Measurements from ENCODE around the gene TMEM132D.

Gene TMEM132D

DNA sequence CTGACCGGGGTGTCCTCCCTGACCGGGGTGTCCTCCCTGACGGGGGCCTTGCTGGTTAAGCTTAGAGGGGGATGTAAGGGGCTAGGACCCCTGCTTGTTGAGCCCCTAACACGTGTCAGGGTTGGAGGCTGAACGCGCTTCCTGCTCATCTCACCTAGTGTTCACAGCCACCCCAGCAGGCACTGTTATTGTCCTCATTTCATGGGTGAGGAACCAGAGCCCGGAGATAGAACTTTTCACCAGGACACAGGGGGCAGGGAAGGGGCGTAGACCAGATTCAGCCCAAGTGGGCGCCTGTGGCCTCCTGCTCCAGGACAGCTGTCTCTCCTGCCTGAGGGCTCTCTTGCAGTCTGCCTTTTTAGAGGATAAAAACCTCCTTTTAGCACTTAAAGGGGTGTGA, 814.2 kb downstream of the TMEM132D start:
- DNase-seq: no peak

- no peak for DNase-seq
Observed at GRCh38 chr12:129084875-129085826, 818.7 kb downstream of the TMEM132D start.

DNA sequence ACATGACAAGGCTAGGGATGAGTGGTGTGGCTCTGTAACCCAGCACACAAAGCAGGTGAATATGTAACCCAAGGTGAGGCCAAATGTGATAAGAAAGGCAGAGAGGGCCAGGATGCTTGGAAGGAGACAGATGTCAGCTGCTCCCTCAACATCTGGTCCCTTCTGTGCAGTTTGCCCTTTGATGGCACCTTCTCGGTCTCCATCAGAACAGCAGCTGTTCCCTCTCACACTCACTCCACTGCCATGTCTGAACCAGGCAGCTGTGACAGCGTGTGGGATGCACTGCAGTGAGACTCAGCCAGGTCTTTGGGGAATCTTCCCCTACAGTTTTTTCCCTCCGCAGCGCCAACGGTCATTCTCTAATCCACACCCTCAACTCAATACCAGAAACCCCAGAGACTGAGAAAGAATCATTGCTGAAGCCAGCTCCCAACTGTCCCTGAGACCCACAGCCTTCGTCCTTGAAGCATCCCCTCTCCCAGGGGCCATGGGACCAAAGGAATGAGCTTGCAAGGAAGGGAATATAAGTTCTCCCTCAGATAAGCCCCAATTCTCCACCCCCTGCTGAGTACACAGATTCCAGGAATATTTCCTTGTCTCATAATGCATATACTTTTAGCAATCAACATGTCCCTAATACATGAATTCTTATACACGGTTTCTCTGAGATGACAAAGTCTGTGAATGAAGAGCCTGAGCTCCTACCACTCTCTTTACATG, 820.5 kb downstream of the TMEM132D start:
- no peak for DNase-seq

GRCh38 chr12:129082441-129082840, 821.4 kb downstream of the TMEM132D start:
- no peak for DNase-seq

DNA sequence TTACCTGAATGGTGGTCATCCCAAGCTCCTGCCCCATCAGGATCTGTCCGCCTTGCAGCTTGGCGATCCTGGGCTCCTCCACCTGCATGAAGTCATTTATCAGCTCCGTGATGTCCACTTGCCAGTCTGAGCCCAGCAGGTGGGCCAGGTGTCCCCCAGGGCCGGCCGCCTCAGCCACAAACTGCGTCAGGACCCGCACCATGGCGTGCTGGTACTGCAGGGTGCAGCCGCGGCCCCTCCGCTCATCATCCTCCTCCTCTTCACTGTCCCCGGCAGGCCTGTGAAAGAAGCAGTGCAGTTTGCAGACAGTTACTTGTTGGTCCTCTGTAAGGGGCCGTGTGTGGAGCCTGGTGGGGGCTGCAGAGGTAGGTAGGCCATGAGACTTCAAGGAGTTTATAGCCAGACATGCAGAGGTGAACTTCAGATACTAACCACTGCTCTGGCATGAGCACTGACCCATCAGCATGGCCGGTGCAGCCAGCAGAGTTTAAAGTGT, 822.0 kb downstream of the TMEM132D start:
- DNase-seq: no peak

- DNase-seq: no peak
Observed at GRCh38 chr12:129080821-129081220, 823.0 kb downstream of the TMEM132D start.

GRCh38 chr12:129080391-129080790, 823.4 kb downstream of the TMEM132D start:
- no peak for DNase-seq

GRCh38 chr12:129079719-129080118, 824.1 kb downstream of the TMEM132D start:
- no peak for DNase-seq

DNA sequence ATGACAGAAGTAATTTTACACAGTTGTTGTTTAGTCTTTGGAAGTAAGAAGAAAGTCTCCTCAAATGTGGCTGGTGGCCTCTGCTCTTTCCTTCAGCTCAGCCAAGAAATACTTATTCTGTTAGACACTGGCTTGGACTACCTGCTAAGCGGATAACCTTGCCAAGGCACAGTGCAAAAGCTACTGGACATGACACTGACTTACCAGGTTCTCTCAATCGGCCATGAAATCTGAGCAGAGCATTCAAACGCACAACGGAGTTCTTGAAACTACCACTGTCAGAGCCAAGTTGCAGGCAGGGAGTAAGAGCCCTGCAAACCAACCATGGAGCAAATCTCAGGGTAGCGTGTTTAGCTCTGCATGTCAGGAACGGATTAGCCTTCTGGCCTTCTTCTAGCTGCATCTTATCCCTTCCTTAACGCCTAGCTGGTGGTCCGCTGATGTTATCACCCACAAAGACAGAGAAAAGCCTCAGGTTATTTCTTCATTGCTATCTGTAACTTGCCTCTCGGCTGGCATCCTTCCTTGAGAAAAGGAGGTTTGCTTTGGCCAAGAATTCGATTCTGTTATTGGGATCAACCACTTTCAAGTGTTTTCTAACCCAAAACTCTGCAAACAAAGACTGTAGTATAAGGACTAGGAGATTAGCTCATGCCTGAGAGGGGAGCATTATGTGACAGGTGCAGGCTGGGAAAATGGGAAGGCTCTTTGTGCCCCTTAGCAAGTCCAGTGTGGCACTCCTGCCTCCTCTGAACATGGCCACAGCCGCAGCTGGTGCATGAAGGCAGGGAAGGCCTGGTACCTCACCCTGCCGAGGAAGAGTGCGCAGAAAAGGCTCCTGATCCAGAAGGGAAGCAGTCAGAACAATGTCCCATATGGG, 827.1 kb downstream of the TMEM132D start:
- DNase-seq: no peak

GRCh38 chr12:129075460-129076208, 828.2 kb downstream of the TMEM132D start:
- DNase-seq: no peak

DNA sequence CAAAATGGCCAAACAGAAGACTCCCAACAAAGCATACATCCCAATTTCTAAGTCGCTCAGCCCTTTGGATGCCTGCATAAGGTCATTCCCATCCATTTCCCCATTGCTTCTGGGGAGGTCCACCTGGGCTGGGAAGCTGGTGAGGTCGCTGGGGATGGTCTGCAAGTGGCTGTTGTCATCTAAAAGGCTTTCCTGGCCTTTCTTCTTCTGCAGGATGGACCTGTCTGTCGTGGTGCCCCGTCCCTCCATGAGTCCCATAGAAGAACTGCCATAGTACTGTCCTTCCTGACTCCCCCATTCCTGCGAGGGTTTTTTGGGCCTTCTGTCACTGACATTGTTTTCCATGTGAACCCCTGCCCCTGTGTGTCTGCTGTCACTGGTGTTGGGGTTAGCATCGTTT, 829.4 kb downstream of the TMEM132D start:
- no peak for DNase-seq

- no peak for DNase-seq
Observed at GRCh38 chr12:129073157-129073915, 830.5 kb downstream of the TMEM132D start.

- DNase-seq: no peak
Observed at GRCh38 chr12:129071362-129071761, 832.5 kb downstream of the TMEM132D start.

DNA sequence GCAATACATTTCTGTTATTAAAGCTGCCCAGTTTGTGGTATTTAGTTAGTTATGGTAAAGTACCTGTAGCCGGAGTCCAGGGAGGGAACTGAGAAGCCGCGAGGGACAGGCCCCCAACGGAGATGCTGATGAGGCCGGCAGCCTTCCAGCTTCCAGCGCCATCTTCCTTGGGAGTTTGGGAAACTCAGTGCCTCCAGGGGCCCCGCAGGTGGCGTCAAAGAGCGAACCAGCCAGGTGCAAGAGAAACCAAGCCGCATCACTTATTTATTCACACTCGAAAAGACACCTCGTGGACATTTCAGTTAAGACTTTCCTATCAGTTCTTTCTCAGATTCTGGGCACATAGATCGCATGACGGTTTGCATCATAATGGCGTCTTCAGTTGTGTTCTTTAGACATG, 833.9 kb downstream of the TMEM132D start:
- DNase-seq: no peak

GRCh38 chr12:129068684-129069083, 835.1 kb downstream of the TMEM132D start:
- no peak for DNase-seq

GRCh38 chr12:129067491-129067890, 836.3 kb downstream of the TMEM132D start:
- DNase-seq: no peak

DNA sequence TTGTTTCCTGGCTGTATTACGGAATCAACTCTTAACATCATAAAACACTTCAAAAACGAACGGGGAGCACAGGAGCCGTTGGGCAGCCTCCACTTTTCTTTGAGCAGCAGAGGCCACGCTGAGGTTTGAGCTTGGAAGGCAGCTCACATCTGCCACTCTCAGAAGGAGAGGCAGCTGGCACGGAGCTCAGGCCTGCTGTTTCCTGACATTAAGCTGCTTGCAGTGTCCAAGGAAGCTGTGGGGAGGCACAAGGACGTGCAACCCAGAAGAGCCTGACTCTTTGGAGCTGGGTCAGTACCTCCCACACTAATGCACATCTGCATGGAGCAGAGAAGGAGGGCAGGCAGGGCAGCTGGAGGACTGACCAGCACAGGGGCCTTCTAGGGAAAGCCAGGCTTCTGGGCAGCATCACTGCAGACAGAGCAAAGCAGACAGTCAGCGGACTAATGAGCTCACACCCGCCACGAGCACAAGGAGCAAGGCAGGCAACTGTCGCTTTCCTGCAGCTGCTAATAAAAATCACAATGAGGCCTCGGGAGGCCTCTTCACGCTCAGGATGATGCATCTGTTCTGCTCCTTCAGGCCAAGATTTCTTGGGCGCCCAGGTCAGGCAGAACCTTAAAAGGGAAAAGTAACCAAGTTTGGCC, 839.5 kb downstream of the TMEM132D start:
- no peak for DNase-seq

DNA sequence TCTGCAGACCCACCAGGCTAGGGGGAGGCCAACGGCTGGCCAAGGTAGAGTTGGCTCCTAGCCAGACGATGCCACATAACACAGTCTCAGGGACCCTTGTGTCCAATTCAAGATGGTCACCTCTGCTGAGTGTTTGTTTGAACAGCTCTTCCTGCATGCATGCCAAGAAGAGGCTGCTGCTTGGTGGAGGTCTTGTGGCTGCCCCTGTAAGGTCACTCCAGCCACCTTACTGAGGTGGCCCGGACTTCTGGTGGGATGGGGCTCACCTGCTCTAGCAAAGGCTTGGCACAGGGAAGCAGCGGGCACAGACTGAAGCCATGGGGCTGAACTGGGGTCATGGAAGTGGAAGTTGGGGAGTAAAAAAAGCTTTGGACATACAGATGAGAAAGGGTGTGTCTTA, 840.2 kb downstream of the TMEM132D start:
- DNase-seq: no peak

DNA sequence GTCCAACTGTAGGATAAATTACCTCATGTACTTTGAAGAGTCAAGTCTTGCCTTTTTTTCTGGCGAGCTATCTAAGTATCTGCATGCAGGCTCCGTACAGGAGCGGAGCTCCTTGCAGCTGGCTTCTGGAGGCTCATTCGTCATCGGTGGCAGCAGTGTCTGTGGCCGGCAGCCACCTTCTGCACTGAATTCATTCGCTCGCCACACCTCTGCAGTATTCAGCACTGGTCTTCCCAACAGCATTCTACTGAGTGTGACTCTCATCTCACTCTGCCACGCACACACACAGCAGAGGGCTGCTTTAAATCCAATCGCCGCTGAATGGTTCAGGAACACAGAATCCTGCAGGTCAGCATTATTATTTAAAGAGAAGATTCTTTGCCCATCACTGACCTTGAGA, 850.6 kb downstream of the TMEM132D start:
- no peak for DNase-seq

DNA sequence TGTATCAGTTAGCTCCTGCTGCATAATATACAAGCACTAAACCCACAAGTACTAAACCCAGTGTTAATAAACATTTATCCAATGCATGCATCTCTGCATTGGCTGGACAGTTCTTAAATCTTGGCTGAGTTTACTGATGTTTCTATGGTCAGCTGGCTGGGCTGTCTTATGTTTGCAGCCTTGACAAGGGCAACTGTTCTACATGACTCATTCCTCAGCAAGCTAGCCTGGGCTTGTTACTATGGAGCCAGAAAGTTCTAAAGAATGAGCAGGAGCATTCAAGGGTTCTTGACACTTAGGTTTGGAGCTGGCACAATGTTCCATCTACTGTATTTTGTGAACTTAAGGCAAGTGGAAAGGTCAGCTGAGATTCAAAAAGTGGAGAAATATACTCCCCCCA, 851.5 kb downstream of the TMEM132D start:
- no peak for DNase-seq
